Spleen (tissue), 7 donors: ENCODE data around the gene TOP1.

Source experiments
- CTCF ChIP-seq, 11 experiments: fragments of 200-600 bp in 7 of 11; fragments of 450-650 bp in 4 of 11; sonication (generic) in 4 of 11; IDR thresholded peaks in 8 of 11; conservative IDR thresholded peaks in 3 of 11; 1 replicate in 7 of 11; 2 replicates in 4 of 11; pipeline versions ENCODE4 v1.4.0 to v1.8.0; 2016 to 2021; ENCODE audit warnings: antibody characterized with exemption in 11 of 11, inconsistent platforms in 4 of 11, mild to moderate bottlenecking in 1 of 11
- POLR2A ChIP-seq, 3 donors: fragments of 450-650 bp; IDR thresholded peaks; one replicate each; pipeline ENCODE4 v1.5.1; 2017; ENCODE audit warnings: antibody characterized with exemption in 3 of 3, mild to moderate bottlenecking in 1 of 3
- POLR2AphosphoS5 ChIP-seq, 3 donors: sonication (generic); formaldehyde crosslinking; IDR thresholded peaks; one replicate each; pipeline ENCODE4 v1.5.1; 2017; ENCODE audit warnings: antibody characterized with exemption in 3 of 3
- donor health status: DM: no; HTN: no; CAD: no; lungs with moderate emphysema.
- donor health status: DM: no; HTN: no; CAD: no.
- donor health status: DM: no; HTN: no; CAD: no.

GRCh38 chr20:41037179-41037578 lies 8.6 kb downstream of the TOP1 start:
- TF ChIP-seq CTCF (IDR thresholded peaks at IDR 0.05 in 8 of 11, conservative IDR thresholded peaks at IDR 0.05 in 3 of 11): no peak
- TF ChIP-seq POLR2AphosphoS5 (IDR thresholded peaks at IDR 0.05): no peak
- no peak for TF ChIP-seq POLR2A (IDR thresholded peaks at IDR 0.05)
